Keratinocyte (primary cell): Measurements from ENCODE around the gene KRTAP12-4. TPM values are rescaled to one million over a fixed set of nuclear protein-coding genes. Genes with fewer than 3 reads are reported as not detected.
"Not testable (repeated sequence)": the region's sequence is repeated elsewhere in the genome, so short reads cannot be mapped to it uniquely, and the experiment has no call there.

Source experiments
- DNase-seq: peaks from one replicate; pipeline ENCODE4 v3.0.0-alpha.2; 2011; ENCODE audit warnings: low read depth, missing footprints, low spot score
- FAIRE-seq: peaks from 2 replicates; lab custom pipeline; 2011; peaks lifted over from hg19 to GRCh38; lab: Jason Lieb, UNC
- H2AFZ ChIP-seq: 2 replicates; pipeline ENCODE4 v1.6.0; 2012; ENCODE audit warnings: low read length, control low read depth, inconsistent platforms; ENCODE audit not compliant: control insufficient read depth
- H3K27ac ChIP-seq: 2 replicates; pipeline ENCODE4 v1.5.1; 2011; ENCODE audit warnings: low read length; ENCODE audit not compliant: control insufficient read depth, insufficient read depth
- H3K27me3 ChIP-seq: 3 replicates; pipeline ENCODE4 v1.6.0; 2011; ENCODE audit warnings: low read length; ENCODE audit not compliant: control insufficient read depth, insufficient read depth; ENCODE audit errors: extremely low read depth
- H3K36me3 ChIP-seq, 2 experiments: 2 replicates in 1 of 2; 3 replicates in 1 of 2; pipeline ENCODE4 v1.5.1; 2011; ENCODE audit warnings: low read length in 2 of 2, mild to moderate bottlenecking in 1 of 2; ENCODE audit not compliant: control insufficient read depth in 2 of 2, insufficient read depth in 2 of 2; ENCODE audit errors: extremely low read depth in 1 of 2
- H3K4me1 ChIP-seq: 3 replicates; pipeline ENCODE4 v1.5.1; 2011; ENCODE audit warnings: low read length; ENCODE audit not compliant: control insufficient read depth, insufficient read depth; ENCODE audit errors: extremely low read depth
- H3K4me2 ChIP-seq: 3 replicates; pipeline ENCODE4 v1.6.0; 2011; ENCODE audit warnings: low read depth, low read length; ENCODE audit not compliant: control insufficient read depth, insufficient read depth; ENCODE audit errors: extremely low read depth
- H3K4me3 ChIP-seq, 3 experiments: fragments of 200-600 bp in 1 of 3; sonication (generic) in 1 of 3; 2 replicates in 2 of 3; 3 replicates in 1 of 3; pipeline ENCODE4 v1.5.1; 2011 to 2016; ENCODE audit warnings: low read length in 3 of 3, mild to moderate bottlenecking in 3 of 3, control low read depth in 2 of 3, inconsistent platforms in 1 of 3, low read depth in 1 of 3, mixed read lengths in 1 of 3, mixed run types in 1 of 3, moderate library complexity in 1 of 3; ENCODE audit not compliant: control insufficient read depth in 2 of 3, insufficient read depth in 2 of 3; ENCODE audit errors: extremely low read depth in 1 of 3
- H3K79me2 ChIP-seq: 2 replicates; pipeline ENCODE4 v1.6.0; 2012; ENCODE audit warnings: low read length; ENCODE audit not compliant: control insufficient read depth, insufficient read depth
- H3K9ac ChIP-seq: 3 replicates; pipeline ENCODE4 v1.6.0; 2011; ENCODE audit warnings: low read length; ENCODE audit not compliant: control insufficient read depth, insufficient read depth; ENCODE audit errors: extremely low read depth
- H3K9me1 ChIP-seq: 3 replicates; pipeline ENCODE4 v1.6.0; 2011; ENCODE audit warnings: low read length; ENCODE audit not compliant: control insufficient read depth, insufficient read depth; ENCODE audit errors: extremely low read depth
- H3K9me3 ChIP-seq: 2 replicates; pipeline ENCODE4 v1.5.1; 2012; ENCODE audit warnings: low read depth, low read length; ENCODE audit not compliant: control insufficient read depth
- H4K20me1 ChIP-seq: 3 replicates; pipeline ENCODE4 v1.6.0; 2011; ENCODE audit warnings: low read length; ENCODE audit not compliant: control insufficient read depth, insufficient read depth; ENCODE audit errors: extremely low read depth
- CTCF ChIP-seq, 3 experiments: IDR thresholded peaks in 1 of 3; conservative IDR thresholded peaks in 1 of 3; optimal IDR thresholded peaks in 1 of 3; 2 replicates in 2 of 3; 3 replicates in 1 of 3; pipeline versions ENCODE3 to v1.5.1; 2011; ENCODE audit warnings: low read length in 3 of 3, mild to moderate bottlenecking in 3 of 3, moderate library complexity in 2 of 3, control low read depth in 1 of 3, inconsistent platforms in 1 of 3; ENCODE audit not compliant: insufficient read depth in 2 of 3; ENCODE audit errors: extremely low read depth in 1 of 3
- EZH2 ChIP-seq: IDR thresholded peaks from one replicate; pipeline ENCODE4 v1.6.1; 2012; ENCODE audit warnings: inconsistent platforms, mild to moderate bottlenecking, low read length, moderate library complexity
- dilution Hi-C: fragments of 300-500 bp; cut with MboI; formaldehyde crosslinking; loops from one replicate; pipeline ENCODE4 v1.7.0; 2020; ENCODE audit warnings: low sequenced_read_pairs; ENCODE audit not compliant: extremely low pct_ligation_motif_present
- polyA plus RNA-seq, 5 experiments: library from polyadenylated mRNA; depleted of rRNA in 3 of 5; stranded (reverse) in 3 of 5; stranded (forward) in 1 of 5; unstranded in 1 of 5; fragments of >200 nt; gene quantifications; 1 replicate in 1 of 5; 2 replicates in 3 of 5; 3 replicates in 1 of 5; pipeline versions ENCODE4 v1.2.1 to v1.2.3, GENCODE V29; 2011 to 2012; ENCODE audit warnings: missing spikeins in 2 of 5, low read depth in 1 of 5, low replicate concordance in 1 of 5

KRTAP12-4 gene
- polyA plus RNA-seq, 1 donor (not counting 4 experiments of a cell fraction or from before 2014, with no cell fraction given), result not detected

GRCh38 chr21:44686000-44686781 is 31.7 kb upstream of the KRTAP12-4 start:
- dilution Hi-C loops, result no loop called here
- no peaks in the 10 kb centered on the region for H3K9me1 ChIP-seq
- H4K20me1 ChIP-seq, result no peaks in the 10 kb centered on the region
- no peak overlapping the region for H3K4me3 ChIP-seq
- no peaks in the 10 kb centered on the region for H3K9me3 ChIP-seq
- no peak overlapping the region for H2AFZ ChIP-seq
- no peak overlapping the region for H3K9ac ChIP-seq
- no peak overlapping the region for H3K4me2 ChIP-seq
- TF ChIP-seq EZH2 (no peak), CTCF (optimal IDR thresholded peaks at IDR 0.05 in 1 of 3, IDR thresholded peaks at IDR 0.05 in 1 of 3, conservative IDR thresholded peaks at IDR 0.05 in 1 of 3; ENCODE audit: extremely low read depth in 1 of 3, insufficient read depth in 2 of 3, low read length in 3 of 3) (no peak)
- H3K27ac ChIP-seq, result no peak overlapping the region
- no peaks in the 10 kb centered on the region for H3K4me1 ChIP-seq
- DNase-seq, result no peak
- no peaks in the 10 kb centered on the region for H3K36me3 ChIP-seq
- no peaks in the 10 kb centered on the region for H3K27me3 ChIP-seq
- no peak for FAIRE-seq
- H3K79me2 ChIP-seq, result no peaks in the 10 kb centered on the region

- H3K27ac ChIP-seq, dilution Hi-C loops, H3K79me2 ChIP-seq, H3K36me3 ChIP-seq, H3K9me1 ChIP-seq, H2AFZ ChIP-seq, DNase-seq, H3K27me3 ChIP-seq, H3K9me3 ChIP-seq, H4K20me1 ChIP-seq, H3K4me3 ChIP-seq, H3K4me1 ChIP-seq, H3K4me2 ChIP-seq, FAIRE-seq, H3K9ac ChIP-seq: not testable (repeated sequence)
Measured at GRCh38 chr21:44685050-44685449, 30.6 kb upstream of the KRTAP12-4 start.

GRCh38 chr21:44684483-44684882 is 30.0 kb upstream of the KRTAP12-4 start:
- no peaks in the 10 kb centered on the region for H4K20me1 ChIP-seq
- dilution Hi-C loops, result no loop called here
- H3K36me3 ChIP-seq, result no peaks in the 10 kb centered on the region
- FAIRE-seq, result no peak
- DNase-seq, result no peak
- TF ChIP-seq EZH2 (no peak), CTCF (optimal IDR thresholded peaks at IDR 0.05 in 1 of 3, IDR thresholded peaks at IDR 0.05 in 1 of 3, conservative IDR thresholded peaks at IDR 0.05 in 1 of 3; ENCODE audit: extremely low read depth in 1 of 3, insufficient read depth in 2 of 3, low read length in 3 of 3) (no peak)
- no peak overlapping the region for H3K4me2 ChIP-seq
- H3K27me3 ChIP-seq, result no peaks in the 10 kb centered on the region
- no peak overlapping the region for H3K4me3 ChIP-seq
- no peak overlapping the region for H2AFZ ChIP-seq
- H3K9me1 ChIP-seq, result no peaks in the 10 kb centered on the region
- H3K9me3 ChIP-seq, result no peaks in the 10 kb centered on the region
- no peak overlapping the region for H3K27ac ChIP-seq
- H3K79me2 ChIP-seq, result no peaks in the 10 kb centered on the region
- no peak overlapping the region for H3K9ac ChIP-seq
- H3K4me1 ChIP-seq, result no peaks in the 10 kb centered on the region
